AG09309 (cell line): ENCODE measurements around the gene VPS8.

ENCODE experiments used
- DNase-seq: peaks from one replicate; pipeline ENCODE4 v3.0.0-alpha.2; 2010; ENCODE audit warnings: low read depth
- H3K4me3 ChIP-seq: 2 replicates; pipeline ENCODE4 v1.5.1; 2011; ENCODE audit warnings: mild to moderate bottlenecking, low read depth, low read length, moderate library complexity; ENCODE audit not compliant: control insufficient read depth
- TF ChIP-seq, protein P1 (sequence below): IDR thresholded peaks from 2 replicates; pipeline ENCODE4 v1.5.1; 2011; ENCODE audit warnings: mild to moderate bottlenecking, low read depth, low read length, inconsistent platforms; ENCODE audit not compliant: insufficient read depth, control insufficient read depth; ENCODE audit errors: missing control alignments

Gene VPS8

DNA sequence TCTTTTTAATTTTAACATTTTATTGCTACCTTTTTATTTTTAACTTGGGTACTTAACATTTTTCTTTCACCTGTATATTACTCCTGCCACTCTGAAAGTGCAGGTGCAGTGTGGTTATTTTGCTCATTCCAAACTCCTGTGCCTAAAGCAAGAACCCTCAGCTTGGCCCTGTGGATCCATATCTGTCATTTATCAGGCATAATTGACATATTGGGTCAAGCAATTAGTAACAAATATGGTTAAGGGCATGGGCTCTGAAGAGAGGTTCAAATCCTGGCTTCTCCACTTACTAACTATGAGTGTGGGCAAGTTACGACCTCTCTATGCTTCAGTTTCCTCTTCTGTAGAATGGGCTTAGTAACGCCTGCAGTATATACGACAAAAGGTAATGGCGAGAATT is 9.8 kb upstream of the VPS8 start:
- no peak for DNase-seq
- TF ChIP-seq, protein P1, sequence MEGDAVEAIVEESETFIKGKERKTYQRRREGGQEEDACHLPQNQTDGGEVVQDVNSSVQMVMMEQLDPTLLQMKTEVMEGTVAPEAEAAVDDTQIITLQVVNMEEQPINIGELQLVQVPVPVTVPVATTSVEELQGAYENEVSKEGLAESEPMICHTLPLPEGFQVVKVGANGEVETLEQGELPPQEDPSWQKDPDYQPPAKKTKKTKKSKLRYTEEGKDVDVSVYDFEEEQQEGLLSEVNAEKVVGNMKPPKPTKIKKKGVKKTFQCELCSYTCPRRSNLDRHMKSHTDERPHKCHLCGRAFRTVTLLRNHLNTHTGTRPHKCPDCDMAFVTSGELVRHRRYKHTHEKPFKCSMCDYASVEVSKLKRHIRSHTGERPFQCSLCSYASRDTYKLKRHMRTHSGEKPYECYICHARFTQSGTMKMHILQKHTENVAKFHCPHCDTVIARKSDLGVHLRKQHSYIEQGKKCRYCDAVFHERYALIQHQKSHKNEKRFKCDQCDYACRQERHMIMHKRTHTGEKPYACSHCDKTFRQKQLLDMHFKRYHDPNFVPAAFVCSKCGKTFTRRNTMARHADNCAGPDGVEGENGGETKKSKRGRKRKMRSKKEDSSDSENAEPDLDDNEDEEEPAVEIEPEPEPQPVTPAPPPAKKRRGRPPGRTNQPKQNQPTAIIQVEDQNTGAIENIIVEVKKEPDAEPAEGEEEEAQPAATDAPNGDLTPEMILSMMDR: no peak
- no peak overlapping the region for H3K4me3 ChIP-seq

DNA sequence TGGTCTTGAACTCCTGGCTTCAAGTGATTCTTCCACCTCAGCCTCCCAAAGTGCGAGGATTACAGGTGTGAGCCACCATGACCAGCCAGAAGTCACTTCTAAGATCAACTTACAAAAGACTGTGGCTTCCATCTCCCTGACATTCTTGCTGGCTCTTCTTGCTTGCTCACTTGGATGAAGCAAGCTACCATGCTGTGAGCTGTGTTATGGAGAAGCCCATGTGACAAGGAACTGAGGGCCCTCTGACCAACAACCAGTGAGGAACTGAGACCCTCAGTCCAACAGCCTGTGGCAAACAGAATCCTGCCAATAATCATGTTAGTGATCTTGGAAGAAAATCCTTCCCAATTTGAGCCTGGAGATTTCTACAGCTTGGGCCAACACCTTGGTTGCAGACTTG is 7.2 kb upstream of the VPS8 start:
- H3K4me3 ChIP-seq: no peak overlapping the region
- no peak for DNase-seq
- TF ChIP-seq, protein P1: no peak

DNA sequence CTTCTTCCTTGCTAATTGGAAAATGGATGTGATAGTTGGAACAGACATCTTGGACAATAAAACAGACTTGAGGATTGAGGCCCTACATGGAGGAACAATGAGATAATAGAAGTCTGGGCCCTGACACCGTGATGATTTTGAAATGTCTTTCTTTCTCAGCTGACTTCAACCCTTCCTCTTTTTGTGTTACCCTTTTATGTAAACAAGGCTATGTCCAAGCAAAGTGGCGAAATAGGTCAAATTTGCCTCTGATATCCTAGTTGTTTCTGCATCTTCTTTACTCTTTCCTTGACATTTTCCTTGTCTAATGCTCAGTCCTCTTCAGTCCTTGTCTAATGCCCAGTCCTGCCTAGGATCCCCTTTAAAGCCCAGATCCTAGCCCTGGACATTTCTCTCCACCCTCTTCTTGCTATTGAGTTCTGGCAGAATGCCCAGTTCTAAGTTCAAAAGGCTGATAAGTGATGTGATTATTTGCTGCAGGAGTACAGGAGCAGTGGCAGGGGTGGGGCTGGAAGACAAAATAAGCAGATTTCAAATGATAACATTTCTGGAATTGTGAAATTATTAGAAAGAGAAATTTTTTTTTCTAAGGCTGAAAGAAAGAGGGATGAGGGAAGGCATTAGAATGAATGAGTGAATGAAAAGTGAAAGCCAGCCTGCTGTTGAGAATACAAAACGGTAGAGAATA is 6.5 kb upstream of the VPS8 start:
- DNase-seq: no peak
- TF ChIP-seq, protein P1: no peak
- no peak overlapping the region for H3K4me3 ChIP-seq

DNA sequence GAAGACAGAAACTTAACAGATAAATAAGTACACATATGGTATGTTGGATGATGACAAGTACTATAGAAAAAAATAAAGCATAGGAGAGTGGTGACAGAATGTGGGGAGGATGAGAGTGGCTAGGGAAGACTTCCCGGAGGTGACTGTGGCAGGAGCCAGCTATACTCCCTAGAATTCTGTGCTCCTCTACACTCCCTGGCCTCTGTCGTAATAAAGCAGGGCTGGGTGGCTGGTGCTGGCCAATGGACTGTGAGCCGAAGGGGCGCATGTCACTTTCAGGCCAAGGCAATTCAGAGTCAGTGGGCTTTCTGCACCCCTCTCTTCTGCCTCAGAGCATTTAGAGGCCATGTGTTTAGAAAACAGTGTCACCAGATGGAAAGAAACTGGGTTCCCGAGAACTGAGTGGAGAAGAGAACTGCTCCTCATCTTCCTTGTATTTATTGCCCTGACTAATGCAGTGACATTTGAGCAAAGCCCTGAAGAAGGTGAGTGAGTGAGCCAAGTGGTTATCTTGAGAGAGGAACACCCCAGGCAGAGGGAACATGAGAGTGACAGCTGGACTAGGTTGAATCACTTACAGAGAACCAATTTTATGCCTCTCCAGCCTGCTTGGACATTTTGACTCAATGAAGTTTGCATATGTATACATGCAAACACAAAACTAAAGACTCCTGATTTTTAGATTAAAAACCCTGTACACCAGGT is 5.2 kb upstream of the VPS8 start:
- DNase-seq: no peak
- H3K4me3 ChIP-seq: no peak overlapping the region
- TF ChIP-seq, protein P1: no peak

DNA sequence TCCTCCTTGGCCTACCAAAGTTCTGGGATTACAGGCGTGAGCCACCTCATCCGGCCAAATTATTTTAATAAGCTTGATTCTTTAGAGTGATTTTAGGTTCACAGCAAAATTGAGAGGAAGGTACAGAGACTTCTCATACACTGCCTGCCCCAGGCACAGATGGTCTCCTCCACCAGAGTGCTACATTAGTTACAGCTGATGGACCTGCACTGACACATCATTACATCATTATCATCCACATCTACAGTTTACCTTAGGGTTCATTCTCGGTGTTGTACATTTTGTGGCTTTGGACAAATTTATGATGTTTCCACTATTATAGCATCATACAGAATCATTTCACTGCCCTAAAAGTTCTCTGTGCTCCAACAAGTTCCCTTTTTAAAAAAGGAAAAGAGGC is 4.4 kb upstream of the VPS8 start:
- no peak for DNase-seq
- no peak overlapping the region for H3K4me3 ChIP-seq
- TF ChIP-seq, protein P1: no peak

DNA sequence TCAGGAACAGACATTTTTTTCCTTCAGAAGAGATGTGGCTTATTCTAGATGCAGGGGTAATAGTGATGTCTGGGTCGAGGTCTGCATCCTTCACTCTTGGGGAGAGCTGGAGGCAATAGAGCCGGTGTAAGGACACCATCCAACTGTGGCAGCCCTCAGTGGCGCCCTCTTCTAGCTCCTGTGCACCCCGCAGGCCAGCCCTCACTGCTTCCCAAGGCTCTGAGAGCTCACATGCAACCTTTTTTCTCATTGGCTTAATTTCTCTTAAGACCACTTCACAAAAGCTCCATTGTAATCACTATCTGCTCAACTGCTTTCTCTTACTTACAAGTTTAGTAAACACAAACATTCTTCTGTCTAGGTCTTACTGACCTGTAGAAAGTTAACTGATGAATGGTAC is 3.9 kb upstream of the VPS8 start:
- TF ChIP-seq, protein P1: peak; percentile 32
- no peak overlapping the region for H3K4me3 ChIP-seq
- DNase-seq: no peak
